SJSA1 (cell line): Measurements from ENCODE around the gene CDC25A. TPM values are rescaled to one million over a fixed set of nuclear protein-coding genes. Genes with fewer than 3 reads are reported as not detected.
"Not testable (repeated sequence)": the region's sequence is repeated elsewhere in the genome, so short reads cannot be mapped to it uniquely, and the experiment has no call there.

Experiments
- DNase-seq, 2 experiments: peaks; one replicate each; pipeline ENCODE4 v3.0.0-alpha.2; 2015 to 2020; ENCODE audit warnings: low spot score in 2 of 2, low read depth in 1 of 2
- H3K27ac ChIP-seq: fragments of 250-450 bp; sonication (Bioruptor Pico); 2 replicates; pipeline ENCODE4 v1.5.1; 2020; ENCODE audit warnings: mild to moderate bottlenecking, moderate library complexity
- H3K27me3 ChIP-seq: fragments of 250-450 bp; sonication (Bioruptor Pico); replicated peaks from 2 replicates; pipeline ENCODE4 v1.5.1; 2020; ENCODE audit warnings: mild to moderate bottlenecking, moderate library complexity
- H3K36me3 ChIP-seq: fragments of 250-450 bp; sonication (Bioruptor Pico); 2 replicates; pipeline ENCODE4 v1.5.1; 2020; ENCODE audit warnings: mild to moderate bottlenecking
- H3K4me1 ChIP-seq: fragments of 250-450 bp; sonication (Bioruptor Pico); replicated peaks from 2 replicates; pipeline ENCODE4 v1.6.1; 2021; ENCODE audit warnings: mild to moderate bottlenecking
- H3K4me3 ChIP-seq: fragments of 250-450 bp; sonication (Bioruptor Pico); 2 replicates; pipeline ENCODE4 v1.5.1; 2020; ENCODE audit warnings: mild to moderate bottlenecking
- H3K9me3 ChIP-seq: fragments of 250-450 bp; sonication (Bioruptor Pico); replicated peaks from 2 replicates; pipeline ENCODE4 v1.5.1; 2020; ENCODE audit warnings: mild to moderate bottlenecking
- total RNA-seq: library from RNA; depleted of rRNA; stranded (reverse); fragments of >200 nt; shearing (Covaris generic); gene quantifications from 2 replicates; pipeline ENCODE4 v1.2.3, GENCODE V29; 2014; rRNA removed

CDC25A gene
- total RNA-seq, 1 experiment from 2014 or later, result 29.1 TPM

DNA sequence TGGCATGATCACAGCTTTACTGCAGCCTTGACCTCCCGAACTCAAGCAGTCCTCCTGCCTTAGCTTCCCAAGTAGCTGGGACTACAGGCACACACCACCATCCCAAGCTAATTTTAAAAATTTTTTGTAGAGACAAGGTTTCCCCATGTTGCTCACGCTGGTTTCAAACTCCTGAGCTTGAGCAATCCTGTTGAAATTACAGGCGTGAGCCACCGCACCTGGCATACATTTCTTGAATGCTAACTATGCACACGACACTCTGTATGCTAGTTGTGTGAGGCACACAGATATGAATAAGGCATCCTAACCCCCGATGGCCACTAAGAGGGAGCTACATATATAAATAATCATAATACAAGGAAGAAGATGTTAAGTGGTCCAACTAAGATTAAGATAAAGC lies 64.9 kb downstream of the CDC25A start:
- no peaks in the 10 kb centered on the region for H3K27me3 ChIP-seq
- H3K27ac ChIP-seq, result no peak overlapping the region
- H3K4me3 ChIP-seq, result no peak overlapping the region
- no peaks in the 10 kb centered on the region for H3K36me3 ChIP-seq
- H3K9me3 ChIP-seq, result no peaks in the 10 kb centered on the region
- H3K4me1 ChIP-seq, result peaks cover 16% of the 10 kb centered on the region
- no peak for DNase-seq

DNA sequence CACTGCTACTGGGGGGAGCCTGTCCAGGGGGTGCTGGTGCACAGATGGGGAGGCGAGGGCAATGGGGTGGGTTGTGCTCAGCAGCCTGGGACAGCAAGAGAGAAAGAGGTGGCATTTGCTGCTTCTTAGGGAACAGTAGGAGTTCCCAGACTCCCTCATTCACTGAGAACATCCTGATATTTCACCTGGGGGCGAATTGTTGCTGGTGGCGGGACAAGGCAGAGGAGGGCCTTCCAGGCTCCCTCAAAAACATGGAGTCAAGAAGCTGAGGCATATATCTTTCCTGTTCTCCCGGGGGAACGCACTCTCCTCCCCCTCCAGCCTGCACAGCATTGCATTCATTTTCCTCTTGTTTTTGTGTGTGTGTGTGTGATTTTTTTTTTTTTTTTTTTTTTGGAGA lies 65.7 kb downstream of the CDC25A start:
- no peak for DNase-seq
- Histone ChIP-seq H3K9me3 (no peaks in the 10 kb centered on the region), H3K27ac (no peak overlapping the region), H3K36me3 (no peaks in the 10 kb centered on the region), H3K4me3 (no peak overlapping the region), H3K27me3 (no peaks in the 10 kb centered on the region), H3K4me1 (peaks cover 16% of the 10 kb centered on the region)

DNA sequence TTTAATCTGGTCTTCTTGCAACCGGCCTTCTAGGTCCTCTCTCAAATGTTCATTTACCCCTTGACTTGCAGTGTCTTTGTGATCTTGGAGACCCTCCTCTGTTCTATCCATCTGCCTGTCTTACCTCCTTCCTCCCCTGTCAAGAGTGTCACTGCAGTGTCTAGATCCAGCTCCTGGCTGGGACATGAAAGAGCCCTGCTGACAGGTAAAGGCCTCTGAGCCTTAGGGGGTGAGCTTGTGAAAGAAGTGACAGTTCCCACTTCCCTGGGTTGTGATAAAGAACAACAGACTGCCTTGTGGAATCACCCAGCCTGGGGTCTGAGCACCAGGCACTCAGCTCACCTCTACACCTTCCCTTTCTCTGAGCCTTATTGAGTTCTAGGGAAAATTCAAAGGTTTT lies 68.0 kb downstream of the CDC25A start:
- Histone ChIP-seq H3K4me1 (peaks cover 8% of the 10 kb centered on the region), H3K36me3 (no peaks in the 10 kb centered on the region), H3K9me3 (no peaks in the 10 kb centered on the region), H3K27ac (no peak overlapping the region), H3K27me3 (no peaks in the 10 kb centered on the region), H3K4me3 (no peak overlapping the region)
- no peak for DNase-seq

DNA sequence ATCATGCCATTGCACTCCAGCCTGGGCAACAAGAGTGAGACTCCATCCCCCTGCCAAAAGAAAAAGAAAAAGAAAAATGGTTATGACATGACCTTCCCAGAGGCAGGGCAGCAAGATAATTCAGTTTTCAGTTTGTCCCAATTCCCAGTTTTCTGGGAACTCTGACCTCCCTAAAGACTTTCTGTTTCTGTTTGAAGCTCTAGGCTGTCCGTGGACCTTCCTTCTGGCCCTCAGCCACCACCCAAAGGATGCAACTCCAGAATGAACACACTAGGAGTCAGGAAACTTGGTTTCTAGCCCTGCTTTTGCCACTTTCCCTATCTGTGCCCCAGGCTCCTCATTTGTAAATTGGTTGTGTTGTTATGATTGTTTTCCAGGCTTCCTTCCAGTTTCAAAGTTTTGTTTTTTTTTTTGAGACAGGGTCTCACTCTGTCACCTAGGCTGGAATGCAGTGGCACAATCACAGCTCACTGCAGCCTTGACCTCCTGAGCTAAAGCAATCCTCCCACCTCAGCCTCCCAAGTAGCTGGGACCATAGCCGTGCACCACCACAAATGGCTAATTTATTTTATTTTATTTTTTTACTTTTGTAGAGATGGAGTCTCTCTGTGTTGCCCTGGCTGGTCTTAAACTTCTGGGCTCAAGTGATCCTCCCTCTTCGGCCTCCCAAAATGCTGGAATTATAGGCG lies 68.6 kb downstream of the CDC25A start:
- H3K27me3 ChIP-seq, result no peaks in the 10 kb centered on the region
- DNase-seq, result no peak
- no peak overlapping the region for H3K4me3 ChIP-seq
- H3K36me3 ChIP-seq, result no peaks in the 10 kb centered on the region
- H3K9me3 ChIP-seq, result no peaks in the 10 kb centered on the region
- no peak overlapping the region for H3K27ac ChIP-seq
- peaks cover 2% of the 10 kb centered on the region for H3K4me1 ChIP-seq

DNA sequence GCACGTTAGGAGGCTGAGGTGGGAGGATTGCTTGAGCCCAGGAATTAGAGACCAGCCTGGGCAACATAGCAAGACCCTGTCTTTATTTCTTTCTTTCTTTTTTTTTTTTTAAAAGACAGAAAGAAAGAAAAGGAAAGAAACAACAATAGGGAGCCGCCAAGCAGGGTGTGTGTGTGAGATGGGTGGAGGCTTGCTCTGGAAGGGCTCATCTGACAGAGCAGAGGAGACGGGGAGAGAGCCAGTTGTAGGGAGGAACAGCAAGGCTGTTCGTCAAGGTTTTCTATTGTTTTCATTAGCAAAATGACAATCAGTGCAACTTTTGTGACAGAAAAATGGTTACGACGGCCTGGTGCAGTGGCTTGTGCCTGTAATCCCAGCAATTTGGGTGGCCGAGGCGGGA lies 69.3 kb downstream of the CDC25A start:
- no peak for DNase-seq
- no peaks in the 10 kb centered on the region for H3K36me3 ChIP-seq
- H3K9me3 ChIP-seq, result no peaks in the 10 kb centered on the region
- no peaks in the 10 kb centered on the region for H3K27me3 ChIP-seq
- H3K4me3 ChIP-seq, result no peak overlapping the region
- no peaks in the 10 kb centered on the region for H3K4me1 ChIP-seq
- H3K27ac ChIP-seq, result no peak overlapping the region

DNA sequence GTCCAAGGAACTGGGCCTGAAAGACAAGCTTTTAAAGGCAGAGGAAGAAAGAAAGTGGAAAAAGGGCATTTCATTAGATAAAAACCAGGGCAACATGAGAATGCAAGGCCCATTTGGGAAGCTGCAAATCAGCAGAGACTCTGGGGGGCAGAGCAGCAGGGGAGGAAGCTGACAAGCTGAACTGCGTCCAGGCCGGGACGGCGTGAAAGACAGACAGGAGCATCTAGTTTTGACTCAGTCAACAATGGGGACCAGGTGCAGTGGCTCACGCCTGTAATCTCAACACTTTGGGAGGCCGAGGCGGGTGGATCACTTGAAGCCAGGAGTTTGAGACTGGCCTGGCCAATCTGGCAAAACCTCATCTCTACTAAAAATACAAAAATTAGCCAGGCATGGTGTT lies 69.9 kb downstream of the CDC25A start:
- Histone ChIP-seq H3K36me3 (no peaks in the 10 kb centered on the region), H3K4me1 (no peaks in the 10 kb centered on the region), H3K9me3 (no peaks in the 10 kb centered on the region), H3K27me3 (no peaks in the 10 kb centered on the region), H3K27ac (no peak overlapping the region), H3K4me3 (no peak overlapping the region)
- no peak for DNase-seq

DNA sequence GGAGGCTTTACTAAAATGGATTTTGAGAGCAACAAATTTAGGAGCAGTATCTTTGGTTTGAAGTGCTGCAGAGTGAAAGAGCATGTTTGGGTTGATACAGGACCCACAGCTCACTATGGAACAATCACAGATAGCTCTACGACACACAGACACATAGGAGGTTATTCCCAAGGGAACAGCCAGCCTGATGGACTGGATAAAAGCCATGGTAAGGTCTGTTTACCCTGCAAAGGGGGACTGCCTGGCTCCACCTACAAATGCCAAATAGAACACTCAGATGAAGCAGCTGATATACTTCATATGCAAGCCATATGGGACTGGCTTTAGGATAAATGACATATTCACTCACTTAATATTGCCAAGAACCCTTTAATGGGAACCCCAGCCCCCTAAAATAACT lies 75.4 kb downstream of the CDC25A start:
- Histone ChIP-seq H3K4me3 (no peak overlapping the region), H3K27me3 (no peaks in the 10 kb centered on the region), H3K27ac (no peak overlapping the region), H3K9me3 (no peaks in the 10 kb centered on the region), H3K4me1 (no peaks in the 10 kb centered on the region), H3K36me3 (no peaks in the 10 kb centered on the region)
- DNase-seq, result no peak

DNA sequence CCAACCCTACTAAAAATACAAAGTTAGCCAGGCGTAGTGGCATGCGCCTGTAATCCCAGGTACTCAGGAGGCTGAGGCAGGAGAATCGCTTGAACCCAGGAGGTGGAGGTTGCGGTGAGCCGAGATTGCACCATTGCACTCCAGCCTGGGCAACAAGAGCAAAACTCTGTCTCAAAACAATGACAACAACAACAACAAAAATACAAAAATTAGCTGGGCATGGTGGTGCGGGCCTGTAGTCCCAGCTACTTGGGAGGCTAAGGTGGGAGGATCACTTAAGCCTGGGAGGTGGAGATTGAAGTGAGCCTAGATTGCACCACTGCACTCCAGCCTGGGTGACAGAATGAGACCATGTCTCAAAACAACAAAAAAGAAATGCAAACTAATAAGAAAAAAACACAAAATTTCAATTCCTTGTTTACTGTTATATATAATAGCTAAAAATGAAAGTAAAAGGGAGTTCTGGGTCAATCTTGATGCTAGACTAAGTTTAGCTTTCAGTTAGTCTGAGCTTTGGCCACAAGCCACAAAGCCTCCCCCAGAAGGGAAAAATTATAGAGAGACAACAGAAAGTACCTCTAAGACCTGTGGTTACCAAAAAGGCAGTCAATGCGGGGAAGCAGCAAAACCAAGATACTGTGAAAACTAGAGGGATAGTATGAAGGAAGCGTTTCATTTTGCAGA lies 76.0 kb downstream of the CDC25A start:
- DNase-seq, H3K36me3 ChIP-seq, H3K9me3 ChIP-seq, H3K27me3 ChIP-seq, H3K4me3 ChIP-seq, H3K27ac ChIP-seq, H3K4me1 ChIP-seq: not testable (repeated sequence)

DNA sequence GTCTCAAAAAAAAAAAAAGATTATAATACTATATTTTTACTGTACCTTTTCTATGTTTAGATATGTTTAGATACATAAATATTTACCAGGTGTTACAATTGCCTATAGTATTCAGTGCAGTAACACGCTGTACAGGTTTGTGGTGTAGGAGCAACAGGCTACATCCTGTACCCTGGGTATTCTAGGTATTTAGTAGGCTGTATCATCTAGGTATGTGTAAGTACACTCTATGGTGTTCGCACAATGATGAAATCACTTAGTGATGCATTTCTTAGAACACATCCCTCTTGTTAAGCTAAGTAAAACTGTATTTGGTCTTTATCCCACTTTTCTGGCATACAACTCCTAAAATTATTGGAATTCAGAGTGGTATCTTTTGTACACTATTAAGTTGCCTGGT lies 77.8 kb downstream of the CDC25A start:
- Histone ChIP-seq H3K4me3 (no peak overlapping the region), H3K9me3 (no peaks in the 10 kb centered on the region), H3K27ac (no peak overlapping the region), H3K36me3 (no peaks in the 10 kb centered on the region), H3K27me3 (no peaks in the 10 kb centered on the region), H3K4me1 (no peaks in the 10 kb centered on the region)
- DNase-seq, result no peak

DNA sequence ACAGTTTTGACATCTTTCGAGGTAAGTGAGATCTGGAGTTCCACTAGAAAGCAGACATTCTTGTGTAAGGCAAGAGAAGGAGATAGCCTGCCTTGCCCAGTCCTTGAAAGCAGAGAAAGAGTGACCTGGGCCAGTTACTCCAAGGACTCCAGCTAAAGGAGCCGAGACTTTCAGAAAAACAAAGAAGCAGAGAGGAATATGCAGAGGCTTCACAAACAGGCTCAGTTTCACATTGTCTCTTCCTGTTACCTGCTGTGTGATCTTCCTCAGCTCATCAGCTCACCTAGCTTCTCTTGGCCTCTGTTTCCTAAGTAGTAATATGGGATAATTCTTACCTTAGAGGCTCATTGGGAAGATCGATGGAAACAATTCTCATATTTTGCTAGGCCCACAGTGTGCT lies 81.0 kb downstream of the CDC25A start:
- Histone ChIP-seq H3K27me3 (no peaks in the 10 kb centered on the region), H3K27ac (no peak overlapping the region), H3K4me1 (no peaks in the 10 kb centered on the region), H3K9me3 (no peaks in the 10 kb centered on the region), H3K36me3 (no peaks in the 10 kb centered on the region), H3K4me3 (no peak overlapping the region)
- DNase-seq, result no peak

Other genes with a start within 250 kb of the CDC25A start
- 74.8 and 88.0 TPM in 2 replicates for gene MAP4, start 172.0 kb downstream of the CDC25A start, total RNA-seq
- gene CAMP, start 35.1 kb upstream of the CDC25A start, total RNA-seq, result not detected in 2 replicates
- 0.75 and 2.4 TPM in 2 replicates for gene ZNF589, start 52.7 kb upstream of the CDC25A start, total RNA-seq
- gene NME6, start 113.0 kb upstream of the CDC25A start, total RNA-seq, result 27.8 and 35.5 TPM in 2 replicates
- gene SPINK8, start 145.2 kb upstream of the CDC25A start, total RNA-seq, result not detected in 2 replicates
- gene FBXW12, start 183.8 kb upstream of the CDC25A start, total RNA-seq, result not detected in 2 replicates
- gene PLXNB1, start 241.7 kb upstream of the CDC25A start, total RNA-seq, result 4.0 and 11.7 TPM in 2 replicates